DMS79 (cell line): Measurements from ENCODE around the gene PLXNA4.

Experiments
- DNase-seq: peaks from one replicate; lab custom pipeline; 2025; lab: John Stamatoyannopoulos, UW

The PLXNA4 gene

GRCh38 chr7:132531562-132531961 is 44.7 kb downstream of the PLXNA4 start:
- DNase-seq: no peak

DNA sequence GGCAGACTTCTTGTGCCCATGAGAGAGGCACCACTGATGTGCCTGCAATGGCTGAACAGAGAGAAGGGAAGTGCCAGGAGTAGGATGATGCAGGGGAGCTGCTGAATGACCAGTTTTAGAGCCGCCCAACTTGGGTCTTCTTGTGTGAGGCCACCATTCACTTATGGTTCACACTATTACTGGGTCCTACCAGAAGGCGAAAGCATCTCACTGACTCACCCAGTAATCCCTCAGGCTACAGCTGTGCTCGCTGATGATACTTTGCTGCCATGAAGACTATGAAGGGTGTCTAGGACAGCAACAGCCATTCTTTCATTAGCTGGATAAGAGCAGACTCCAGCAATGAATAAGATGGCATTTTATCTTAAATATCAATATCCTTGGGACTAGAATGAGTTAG is 47.6 kb downstream of the PLXNA4 start:
- DNase-seq: no peak

- no peak for DNase-seq
Measured at GRCh38 chr7:132527467-132528410, 48.5 kb downstream of the PLXNA4 start.

DNA sequence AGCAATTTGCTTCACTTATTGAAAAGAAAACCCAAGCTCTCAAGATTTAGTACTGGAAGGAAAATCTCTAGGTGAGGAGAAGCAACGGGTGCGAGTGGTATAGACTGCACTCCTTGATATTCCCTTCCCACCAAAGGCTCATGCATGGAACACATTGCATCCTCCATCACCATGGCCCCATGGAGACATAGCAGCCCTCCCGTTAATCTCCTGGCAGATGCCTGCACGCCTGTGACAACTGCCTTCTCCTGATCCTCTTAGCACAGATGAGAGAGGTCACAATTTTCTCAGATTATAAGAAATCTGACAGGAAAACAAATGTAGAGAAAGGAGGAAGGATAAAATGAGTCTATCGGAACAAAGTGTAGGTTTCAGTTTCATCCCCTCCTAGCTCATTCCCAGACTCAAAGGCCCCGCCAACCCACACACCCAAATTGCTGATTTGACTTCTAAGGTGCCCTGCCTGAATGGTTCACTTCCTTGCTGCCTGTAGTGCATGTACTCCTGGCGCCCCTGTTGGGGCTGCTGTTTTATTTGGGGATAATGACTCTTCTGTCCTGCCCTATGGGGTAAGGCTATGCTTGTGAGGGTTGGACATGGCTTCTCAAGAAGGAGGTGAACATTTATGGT is 50.0 kb downstream of the PLXNA4 start:
- DNase-seq: no peak

- no peak for DNase-seq
Measured at GRCh38 chr7:132521423-132521822, 54.8 kb downstream of the PLXNA4 start.

DNA sequence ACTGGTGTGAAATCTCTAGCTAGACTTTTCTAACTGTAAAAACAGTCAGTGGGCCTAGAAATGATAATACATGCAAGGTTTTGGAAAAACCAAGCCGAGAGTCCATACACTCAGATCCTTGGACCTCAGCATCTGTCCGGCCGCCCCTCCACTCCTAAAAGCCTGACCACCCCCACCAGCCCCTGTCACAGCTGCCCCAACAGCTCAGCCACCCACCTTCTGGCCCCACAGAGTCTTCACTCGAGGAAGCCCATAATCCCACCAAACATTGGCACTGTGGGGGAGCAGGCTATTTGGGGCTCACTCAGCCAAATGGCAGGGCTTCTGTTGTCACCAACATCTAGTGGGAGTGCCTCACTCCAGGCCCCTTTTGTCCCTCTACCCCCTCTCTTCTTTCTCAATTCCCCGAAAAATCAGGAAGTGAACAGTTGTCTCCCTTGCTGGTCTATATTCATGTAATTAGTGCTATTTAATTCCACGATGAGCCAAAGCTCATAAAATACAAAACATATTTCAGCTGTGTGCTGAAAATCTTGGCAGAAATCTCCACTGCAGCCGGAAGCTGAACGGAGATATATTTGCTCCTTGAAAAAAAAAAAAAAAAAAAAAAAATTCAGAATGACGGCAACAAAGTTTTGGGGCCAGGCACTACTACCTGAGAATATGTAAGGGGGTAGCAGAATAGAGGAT is 55.5 kb downstream of the PLXNA4 start:
- DNase-seq: no peak

GRCh38 chr7:132519936-132520335 is 56.3 kb downstream of the PLXNA4 start:
- no peak for DNase-seq

- DNase-seq: no peak
Measured at GRCh38 chr7:132518839-132519173, 57.5 kb downstream of the PLXNA4 start.

GRCh38 chr7:132518102-132518838 is 58.0 kb downstream of the PLXNA4 start:
- DNase-seq: no peak

- peak; percentile 1 for DNase-seq
Measured at GRCh38 chr7:132516042-132516840, 60.0 kb downstream of the PLXNA4 start.

DNA sequence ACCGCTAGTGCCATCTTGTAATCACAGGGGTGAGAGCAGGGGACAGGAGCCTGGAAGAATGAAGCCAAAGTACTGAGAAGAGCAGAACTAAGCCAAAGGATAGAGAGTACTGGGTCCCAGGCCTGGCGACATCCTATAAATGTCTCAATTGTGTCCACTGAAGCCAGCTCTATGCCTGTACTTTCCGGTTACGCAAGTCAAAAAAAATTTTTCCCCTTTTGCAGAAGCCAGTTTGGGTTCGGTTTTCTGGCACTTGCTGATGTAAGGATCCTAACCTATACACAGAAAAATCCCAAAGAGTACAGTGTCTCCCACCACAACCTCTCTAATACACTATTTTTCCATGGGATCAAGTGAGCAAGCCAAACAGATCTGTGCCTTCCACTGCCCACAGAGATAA is 61.1 kb downstream of the PLXNA4 start:
- no peak for DNase-seq

DNA sequence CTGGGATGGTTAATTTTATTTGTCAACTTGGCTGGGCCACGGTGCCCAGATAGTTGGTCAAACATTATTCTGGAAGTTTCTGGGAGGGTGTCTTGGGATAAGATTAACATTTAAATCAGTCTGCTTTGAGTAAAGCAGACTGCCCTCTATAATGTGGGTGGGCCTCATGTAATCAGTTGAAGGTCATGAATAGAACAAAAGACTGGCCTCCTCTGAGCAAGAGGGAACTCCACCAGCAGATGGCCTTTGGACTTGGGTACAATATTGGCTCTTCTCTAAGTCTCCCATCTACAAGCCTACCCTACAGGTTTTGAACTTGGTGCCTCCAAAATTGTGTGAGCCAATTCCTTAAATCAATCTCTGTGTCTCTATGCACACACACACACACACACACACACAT is 61.8 kb downstream of the PLXNA4 start:
- no peak for DNase-seq

GRCh38 chr7:132511921-132512320 is 64.3 kb downstream of the PLXNA4 start:
- DNase-seq: no peak

DNA sequence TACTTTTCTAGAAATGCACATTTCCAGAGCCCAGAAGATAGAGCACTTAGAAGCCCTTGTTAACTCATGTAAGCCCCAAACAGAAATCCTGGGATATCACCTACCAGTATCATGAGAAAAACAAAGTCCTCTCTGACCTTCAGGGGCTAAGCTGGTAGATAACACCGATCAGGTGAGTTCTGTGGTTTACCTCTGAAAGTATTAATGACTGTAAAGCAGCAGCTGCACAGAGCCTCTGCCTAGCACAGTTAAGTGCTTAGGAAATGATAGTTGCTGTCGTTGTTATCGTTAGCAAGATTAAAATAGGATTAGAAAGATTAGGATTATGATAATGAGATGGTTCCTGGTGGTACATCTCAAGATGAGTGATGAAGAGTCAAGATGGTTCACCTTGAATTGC is 64.9 kb downstream of the PLXNA4 start:
- no peak for DNase-seq

- peak; percentile 85 for DNase-seq
Measured at GRCh38 chr7:132509643-132510042, 66.6 kb downstream of the PLXNA4 start.

DNA sequence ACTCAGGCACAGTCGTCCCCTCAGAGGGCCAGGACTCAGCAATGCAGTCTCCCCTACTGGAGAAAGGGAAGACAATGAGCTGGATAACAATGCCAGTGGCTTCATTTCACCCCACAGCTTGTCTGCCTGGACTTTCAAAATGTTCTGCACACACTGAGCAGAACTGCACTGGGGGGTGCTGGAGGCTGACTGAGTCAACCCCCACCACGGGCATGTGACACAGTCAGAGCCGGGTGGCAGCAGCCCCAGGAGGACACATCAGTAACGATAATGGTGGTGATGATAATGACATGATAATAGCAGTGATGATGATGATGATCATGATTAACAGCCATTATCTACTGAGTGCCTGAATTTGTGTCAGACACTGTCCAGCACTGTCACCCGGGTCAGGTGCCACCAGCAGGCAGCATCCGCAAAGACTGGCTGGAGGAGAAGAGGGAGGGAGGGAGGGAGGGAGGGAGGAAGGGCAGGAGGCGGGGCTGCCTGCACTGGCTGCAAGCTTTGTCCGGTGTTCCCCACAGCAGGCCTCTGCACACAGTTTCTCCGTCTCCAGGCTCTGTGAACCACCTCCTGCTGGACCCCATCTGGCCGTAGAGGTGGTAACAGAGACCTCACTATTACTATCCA is 67.4 kb downstream of the PLXNA4 start:
- no peak for DNase-seq

DNA sequence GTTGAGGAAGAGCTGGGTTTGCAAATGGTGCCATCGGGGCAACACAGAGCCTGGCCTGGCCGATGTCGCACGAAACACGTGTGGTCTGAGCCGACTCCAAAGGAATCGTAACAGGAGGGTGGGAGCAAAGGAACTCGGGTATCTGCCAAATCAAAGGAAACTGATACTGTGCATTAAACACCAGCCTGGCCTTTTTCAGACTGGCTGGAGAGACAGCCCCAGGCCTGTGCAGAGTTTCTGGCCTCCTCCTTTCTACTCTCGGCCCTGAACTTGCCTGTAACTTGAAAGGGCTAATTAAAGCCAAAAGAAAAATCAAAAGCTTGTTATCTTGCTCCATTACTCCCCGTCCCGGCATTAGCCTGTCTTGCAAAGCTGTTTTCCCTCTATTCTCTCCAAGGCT is 71.4 kb downstream of the PLXNA4 start:
- no peak for DNase-seq

DNA sequence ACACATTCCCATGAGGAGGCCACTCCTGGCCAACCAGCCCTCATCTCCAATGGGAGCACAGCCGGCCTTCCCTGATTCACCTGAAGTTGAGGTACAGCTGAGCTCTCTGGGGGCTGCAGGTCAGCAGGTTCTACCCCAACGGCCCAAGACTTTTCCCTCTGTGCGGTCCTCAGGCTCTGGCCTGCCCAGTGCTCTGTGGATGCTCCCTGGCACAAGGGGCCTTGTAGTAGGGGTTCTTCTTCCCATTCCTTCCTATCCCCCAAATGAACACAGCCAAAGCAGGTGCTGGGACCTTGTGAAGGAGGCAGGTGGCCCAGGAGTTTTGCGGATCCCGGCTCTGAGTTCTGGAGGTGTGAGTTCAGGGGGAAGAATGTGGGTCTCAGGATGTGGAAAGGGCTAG is 72.2 kb downstream of the PLXNA4 start:
- DNase-seq: no peak

DNA sequence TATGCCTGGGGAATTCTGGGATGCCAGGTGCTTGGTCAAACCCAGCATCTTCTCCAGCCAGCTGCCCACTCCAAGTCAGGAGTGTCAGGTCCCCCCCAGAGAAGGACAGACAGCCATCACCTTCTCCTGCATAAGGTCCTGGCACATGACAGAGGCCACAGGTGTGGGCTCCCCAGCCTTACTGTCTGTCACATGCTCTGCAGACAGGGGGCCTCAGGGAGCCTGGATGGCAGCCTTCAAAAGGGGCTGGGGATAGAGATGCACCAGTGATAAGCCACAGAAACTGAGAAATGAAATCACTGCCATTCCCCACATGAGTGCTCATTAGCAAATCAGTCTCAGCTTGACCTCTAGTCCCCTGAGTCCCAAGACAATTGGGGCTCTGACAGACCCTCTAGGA is 72.9 kb downstream of the PLXNA4 start:
- no peak for DNase-seq

DNA sequence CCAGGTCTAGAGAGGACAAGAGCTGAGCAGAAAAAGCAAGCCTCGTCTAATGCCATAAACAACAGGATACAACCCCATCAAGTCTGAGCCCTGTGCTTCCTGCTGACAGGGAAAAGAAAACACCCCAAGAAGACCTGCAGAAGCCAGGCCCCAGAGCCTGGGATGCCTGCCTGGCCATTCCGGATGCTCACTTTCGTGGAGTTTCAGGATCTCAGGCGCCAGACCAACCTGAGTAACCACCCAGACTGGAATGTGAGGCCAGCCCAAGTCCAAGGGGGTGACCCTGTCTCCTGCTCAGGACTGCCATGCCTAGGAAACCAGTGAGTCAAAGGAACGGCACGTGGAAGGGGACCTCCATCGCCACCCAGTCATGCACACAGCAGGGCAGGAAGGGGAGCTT is 74.3 kb downstream of the PLXNA4 start:
- DNase-seq: no peak
